SKM-1 treated with dmso at 0.1 percent for 144 hours (cell line): ENCODE results near the gene KIF16B.

Experiments used
- DNase-seq: peaks from one replicate; lab custom pipeline; 2025; ENCODE audit not compliant: unreplicated experiment; lab: John Stamatoyannopoulos, UW

Gene KIF16B

DNA sequence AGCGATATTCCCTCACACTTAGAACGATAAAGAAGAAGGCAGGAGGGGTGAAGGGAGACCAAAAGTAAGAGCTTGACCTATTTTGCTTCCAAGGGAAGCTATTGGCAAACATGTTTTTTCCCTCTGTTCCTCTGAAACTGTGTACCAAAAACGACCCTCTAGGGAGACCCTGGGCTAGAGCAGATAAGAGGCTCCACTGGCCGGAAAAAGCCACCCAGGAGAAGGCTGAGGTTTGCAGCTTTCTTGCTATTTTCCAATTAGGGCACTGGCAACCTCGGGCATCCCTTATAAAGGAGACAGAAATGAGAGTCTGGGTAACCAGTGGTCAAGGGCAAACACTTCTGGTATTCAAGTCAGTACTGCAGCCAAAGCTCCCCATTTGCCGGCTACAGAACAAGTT is 168.0 kb downstream of the KIF16B start:
- no peak for DNase-seq

DNA sequence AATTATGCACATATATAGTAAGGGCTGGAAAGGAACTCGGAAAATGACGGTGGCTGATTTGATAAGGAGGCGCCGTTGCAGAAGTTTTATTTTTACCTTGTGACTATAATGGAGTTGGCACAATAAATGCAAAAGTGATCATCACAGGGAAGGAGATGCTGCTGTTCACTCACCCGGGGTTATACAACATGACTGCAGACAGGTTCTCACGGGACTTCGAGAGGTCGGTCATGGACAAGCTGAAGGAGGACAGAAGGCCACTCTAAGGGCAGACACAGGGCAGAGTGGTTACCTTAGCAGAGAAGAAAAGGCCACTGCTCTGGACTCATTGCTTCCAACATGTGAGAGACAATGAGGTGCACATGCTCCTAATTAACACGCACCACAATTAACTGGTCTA is 168.6 kb downstream of the KIF16B start:
- DNase-seq: no peak

DNA sequence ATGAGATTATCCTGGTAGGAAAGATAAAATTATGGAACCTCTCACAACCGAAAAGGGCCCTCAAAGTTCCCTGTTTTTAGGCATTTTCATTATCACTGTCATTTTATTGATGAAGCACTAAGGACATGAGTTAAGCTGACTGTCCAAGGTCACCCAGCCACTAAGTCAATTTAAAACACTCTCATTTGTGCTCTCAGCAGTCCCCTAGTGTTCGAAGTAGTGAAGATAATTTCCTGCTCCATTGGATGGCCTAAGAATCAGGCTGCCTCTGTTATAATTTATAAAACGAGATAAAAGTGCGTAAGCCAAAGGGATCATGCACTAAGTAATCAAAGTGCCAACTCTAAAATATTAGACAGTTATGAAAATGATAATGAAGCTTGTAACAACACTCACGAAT is 169.1 kb downstream of the KIF16B start:
- no peak for DNase-seq

DNA sequence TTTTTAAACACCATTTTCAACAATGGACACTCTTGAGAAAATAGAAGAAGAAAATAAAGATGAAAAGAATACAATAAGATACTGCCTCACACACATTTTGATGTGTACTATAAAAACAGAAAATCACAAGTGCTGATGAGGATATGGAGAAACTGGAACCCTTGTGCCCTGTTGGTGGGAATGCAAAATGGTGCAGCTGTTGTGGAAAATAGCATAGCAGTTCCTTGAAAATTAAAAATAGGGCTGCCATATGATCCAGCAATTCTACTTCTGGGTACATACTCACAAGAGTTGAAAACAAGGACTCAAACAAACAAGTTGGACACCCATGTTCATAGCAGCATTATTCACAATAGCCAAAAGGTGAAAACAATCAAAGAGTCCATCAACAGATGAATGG is 173.0 kb downstream of the KIF16B start:
- no peak for DNase-seq

DNA sequence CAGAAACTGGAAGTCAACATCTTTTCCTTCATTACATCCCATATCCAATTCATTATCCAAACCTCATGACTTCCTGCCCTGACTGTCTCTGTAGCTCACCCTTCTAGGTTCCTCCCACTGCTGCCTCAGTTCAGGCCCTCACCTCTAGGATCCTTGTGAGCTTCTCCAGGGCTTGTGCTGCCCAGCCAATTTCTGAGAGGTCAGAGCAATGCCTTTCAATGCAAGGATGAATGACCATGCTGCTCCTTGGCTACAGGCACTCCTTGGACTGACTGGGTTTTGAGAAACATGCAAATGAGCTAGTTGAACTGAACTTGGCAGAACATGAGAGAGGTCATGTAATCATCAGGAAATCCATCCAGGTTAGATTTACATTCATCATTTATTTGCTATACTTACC is 173.4 kb downstream of the KIF16B start:
- no peak for DNase-seq

DNA sequence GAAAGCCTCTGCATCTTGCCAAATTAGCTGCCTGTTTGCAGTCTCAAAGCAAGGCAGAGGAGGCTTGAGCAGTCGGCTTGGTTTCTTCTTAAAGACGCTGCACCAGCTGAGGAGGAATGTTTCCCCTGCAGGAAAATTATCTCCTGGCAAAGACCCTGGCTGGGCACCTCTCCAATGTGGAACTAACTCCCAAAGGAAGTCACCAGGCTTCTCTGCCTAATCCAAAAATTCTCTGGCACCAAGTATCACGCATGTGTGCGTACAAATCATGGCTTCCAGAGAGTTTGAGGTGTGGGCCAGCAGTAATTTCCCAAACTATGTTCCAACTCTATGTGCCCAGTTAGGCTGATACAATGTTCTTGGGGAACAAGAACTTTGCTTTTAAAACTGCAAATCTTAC is 176.2 kb downstream of the KIF16B start:
- DNase-seq: no peak

DNA sequence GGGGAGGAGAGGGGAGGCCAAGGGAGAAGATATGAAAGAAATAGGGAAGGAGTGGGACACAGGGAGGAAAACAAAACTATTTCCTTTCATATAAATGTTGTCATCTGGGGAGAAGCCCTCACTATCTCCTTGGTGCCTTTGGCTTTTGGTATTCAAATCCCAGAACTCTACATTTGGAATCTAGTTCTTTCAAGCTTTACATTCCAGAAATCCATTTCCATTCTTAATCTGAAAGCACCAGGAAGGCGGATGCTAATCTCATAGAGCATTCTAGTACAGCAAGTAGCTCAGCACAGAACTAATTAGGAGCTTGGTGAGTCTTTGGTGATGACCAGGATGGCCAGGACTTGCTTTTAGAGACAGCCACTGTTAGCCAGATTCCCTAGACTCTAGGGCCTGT is 177.9 kb downstream of the KIF16B start:
- DNase-seq: no peak

DNA sequence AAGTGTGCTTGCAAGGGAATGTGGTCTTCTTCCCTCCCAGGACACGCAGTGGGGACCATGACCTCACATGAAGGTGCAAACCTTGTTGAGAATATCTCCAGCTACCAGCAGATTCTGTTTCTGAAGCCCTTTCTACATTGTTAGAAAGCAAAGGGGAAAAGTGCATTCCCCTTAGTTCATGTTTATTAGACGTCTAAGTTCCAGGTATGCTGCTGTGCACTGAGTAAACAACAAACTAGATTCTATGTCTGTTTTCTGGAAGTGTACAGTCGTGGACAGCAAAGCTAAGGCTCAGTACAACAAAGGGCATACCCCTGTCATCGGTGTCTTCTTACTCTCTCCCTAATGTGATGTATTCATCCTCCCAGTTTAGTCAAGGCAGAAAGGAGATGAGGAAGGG is 178.5 kb downstream of the KIF16B start:
- DNase-seq: no peak

DNA sequence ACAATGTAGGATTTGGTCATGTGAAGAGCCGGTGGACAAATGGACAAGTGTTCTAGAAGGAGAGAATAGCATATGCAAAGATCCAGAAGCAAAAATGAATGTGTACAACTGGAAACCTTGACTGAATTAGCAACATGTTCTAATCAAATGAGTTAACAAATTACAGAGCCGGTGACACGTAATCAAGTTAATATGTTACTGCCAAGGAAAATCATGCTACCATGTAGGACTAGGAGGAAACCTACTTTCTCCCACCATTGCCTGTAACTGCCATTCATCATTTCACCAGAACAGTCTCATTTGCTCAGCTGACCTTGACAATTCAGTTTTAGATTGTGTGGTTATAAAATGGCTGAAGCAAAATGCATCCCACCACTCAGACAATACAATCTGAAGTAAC is 179.4 kb downstream of the KIF16B start:
- no peak for DNase-seq

DNA sequence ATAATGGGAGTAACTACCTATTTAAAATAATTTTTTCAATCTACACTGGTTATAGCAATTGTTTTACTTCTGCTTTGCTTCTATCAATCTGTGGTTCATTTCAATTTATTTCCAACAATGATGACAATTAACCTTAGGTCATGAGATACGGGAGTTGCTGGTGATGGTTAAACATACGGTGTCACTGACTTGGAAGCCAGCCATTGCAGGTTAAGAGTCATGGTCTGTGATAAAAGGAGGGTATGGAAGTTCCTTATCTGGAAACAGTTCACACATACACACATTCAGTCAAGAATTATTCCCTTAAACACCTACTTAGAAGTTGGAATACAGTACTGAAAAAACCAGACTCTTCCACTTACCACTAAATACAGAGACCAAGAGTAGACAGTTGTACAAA is 180.0 kb downstream of the KIF16B start:
- DNase-seq: no peak

DNA sequence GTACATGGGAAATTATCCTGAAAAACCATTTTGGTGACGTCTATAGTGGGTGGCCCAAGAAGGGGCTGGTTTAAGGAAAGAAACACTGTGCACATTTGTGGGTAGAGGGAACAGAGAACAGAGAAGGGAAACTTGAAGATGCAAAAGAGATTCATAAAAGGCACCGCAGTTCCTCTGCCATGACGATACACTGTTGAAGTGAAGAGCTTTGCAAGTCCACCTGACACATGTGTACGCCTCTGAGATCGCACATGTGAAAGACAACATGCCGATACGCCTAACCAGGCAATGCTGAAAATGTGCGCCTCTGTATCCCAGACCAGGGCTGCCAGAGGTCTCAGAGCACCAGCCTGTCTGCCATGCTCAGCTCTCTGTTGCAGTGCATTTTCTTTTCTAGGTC is 180.9 kb downstream of the KIF16B start:
- no peak for DNase-seq

DNA sequence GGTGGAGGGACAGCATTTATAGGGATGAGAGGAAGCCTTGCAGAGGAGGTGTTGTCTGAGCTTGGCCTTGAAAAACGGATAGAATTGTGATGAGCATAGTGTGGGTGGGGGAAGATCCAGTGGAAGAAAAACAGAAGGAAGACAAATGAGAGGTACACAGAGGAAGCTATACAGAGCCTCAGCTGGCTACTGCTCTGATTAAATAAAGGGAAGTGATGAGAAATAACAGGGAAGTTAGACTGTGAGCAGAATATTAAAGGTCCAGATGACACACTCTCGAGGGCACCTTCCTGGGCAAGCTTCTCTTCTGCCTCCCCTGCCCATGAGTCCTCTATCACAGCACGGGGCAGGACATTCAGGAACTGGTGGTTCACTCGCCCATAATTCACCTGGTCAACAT is 182.3 kb downstream of the KIF16B start:
- DNase-seq: no peak

DNA sequence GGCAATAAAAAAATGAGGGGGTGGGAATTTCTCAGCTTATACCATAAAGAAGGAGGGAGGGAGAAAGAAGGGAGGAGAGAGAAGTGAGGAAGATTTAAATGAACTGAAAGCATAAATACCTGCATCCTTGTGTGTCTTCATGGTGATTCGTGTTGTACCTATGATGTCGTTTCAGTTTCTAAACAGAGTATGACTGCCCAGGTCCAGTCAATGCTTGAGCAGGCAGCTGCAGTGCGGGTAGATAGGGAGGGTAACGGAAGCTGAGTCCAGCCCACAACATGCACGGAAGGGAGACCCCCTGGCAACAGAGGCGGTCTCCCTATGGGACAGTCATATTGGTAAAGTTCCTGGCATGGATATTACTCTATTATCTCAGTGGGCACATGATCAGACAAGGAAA is 184.5 kb downstream of the KIF16B start:
- DNase-seq: no peak

DNA sequence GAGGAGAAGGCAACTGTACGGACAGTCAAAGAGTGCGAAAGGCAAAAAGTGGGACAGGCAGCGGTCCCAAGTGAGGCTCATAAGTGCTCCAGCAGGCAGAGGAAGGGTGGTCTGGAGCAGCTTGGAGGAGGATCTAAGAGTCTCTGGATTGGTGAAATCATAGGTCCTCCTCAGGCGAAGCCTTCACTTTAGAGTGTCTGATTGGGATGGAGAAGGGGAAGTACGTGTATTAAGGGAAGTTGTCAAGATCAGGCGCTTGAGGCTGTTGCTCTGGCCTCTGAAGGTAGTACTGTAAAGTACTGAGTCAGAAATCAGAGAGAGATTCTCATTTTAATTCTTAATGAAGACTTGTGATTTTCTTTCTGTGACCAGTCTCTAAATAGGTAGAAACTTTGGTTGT is 185.6 kb downstream of the KIF16B start:
- no peak for DNase-seq

DNA sequence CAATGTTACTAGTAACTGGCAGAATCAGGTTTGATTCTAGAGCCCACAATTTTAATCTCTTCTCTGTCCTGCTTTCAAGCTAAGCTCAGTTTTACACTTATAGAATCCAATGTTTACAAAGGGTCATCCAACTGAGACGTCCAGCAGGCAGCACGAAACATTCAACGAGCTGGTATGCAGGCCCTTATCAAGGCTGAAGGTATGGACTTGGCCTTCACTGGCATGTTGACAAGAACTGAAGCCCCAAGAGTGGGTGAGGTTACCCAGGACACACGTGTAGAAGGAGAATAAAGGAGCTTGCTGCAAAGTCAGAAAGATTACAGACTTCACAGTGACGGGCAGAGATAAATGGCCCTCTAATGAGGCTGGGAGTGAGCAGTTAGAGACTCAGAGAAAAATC is 187.4 kb downstream of the KIF16B start:
- no peak for DNase-seq

DNA sequence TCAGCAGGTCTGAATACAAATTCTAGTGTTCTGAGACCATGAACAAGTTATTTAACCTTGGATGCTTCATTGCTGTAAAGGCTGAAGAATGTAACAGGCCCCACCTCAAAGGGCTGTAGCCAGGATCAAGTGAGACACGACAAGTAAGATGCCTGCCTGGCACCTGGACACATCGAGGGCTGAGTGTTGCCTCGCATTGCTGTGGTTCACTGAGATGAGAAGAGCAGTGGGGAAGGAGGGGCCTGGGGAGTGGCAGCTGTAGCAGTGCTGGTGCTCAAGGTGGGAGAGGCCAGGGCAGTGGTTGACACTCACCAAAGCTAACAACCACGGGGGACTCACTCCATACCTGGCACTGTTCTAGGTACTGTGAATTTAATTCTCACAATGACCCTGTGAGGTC is 187.8 kb downstream of the KIF16B start:
- no peak for DNase-seq

DNA sequence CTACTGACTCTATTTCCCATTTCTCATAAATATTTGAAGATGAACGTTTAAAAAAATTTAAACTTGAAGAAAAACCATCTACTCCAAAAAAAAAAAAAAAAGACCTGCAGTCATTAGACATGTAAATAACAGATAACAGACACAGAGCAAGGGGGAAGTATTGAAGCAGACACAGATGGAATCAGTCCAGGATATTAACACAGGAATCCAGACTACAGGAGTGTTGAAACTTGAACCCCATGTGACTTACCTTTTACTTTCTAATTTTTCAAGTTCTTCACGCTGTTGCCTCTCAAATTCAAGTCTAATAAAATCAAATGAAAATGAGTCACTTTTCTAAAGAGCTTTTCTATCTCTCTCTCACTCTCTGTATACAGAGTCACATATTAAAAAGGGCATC is 191.8 kb downstream of the KIF16B start:
- no peak for DNase-seq

DNA sequence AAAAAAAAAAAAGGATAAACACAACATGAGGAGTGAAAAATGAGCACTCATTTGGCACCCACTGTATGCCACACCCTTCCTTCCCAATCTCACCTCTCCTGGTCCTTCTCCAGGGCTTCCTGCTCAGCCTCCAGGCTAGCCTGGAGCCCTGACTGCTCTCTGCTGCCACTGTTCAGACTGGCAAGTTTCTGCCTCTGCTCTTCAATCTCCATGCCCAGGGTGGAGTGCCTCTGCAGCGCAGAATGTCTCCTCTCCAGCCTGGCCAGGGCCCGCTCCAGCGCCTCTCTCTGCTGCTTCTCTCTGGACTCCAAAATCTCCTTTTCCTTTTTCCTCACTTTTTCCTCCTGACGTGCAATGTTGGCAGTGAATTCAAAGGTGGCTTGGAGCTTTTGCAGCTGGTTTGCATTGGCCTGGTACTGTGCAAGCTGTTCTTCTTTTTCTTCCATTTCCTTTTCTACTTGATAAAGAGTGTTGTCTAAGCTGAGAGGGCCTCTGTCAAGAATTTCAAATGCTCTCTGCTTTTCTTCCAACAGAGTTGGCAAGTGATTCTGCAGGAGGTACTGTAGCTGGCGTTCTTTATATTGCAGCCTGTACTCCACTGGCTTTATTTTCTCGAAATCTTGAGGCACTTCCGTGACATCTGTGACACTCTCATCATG is 194.4 kb downstream of the KIF16B start:
- no peak for DNase-seq

DNA sequence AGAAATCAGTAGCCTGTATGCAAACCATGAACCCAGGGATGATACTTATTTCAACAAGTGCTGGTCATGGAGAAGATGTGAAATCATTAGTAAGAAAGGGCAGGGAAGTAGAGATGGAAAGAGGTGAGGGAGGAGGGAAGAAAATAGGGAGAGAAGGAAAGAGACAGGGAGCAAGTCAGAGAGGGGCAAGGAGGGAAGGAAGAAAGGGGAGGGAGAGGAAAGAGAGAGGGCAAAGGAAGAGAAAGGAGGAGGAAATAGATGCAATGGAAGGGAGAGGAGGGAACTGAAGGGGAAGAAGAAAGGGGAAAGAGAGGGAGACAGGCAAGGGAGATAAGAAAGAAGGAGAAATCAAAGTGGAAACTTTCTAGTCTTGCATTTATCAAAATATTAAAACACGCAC is 195.1 kb downstream of the KIF16B start:
- DNase-seq: no peak

DNA sequence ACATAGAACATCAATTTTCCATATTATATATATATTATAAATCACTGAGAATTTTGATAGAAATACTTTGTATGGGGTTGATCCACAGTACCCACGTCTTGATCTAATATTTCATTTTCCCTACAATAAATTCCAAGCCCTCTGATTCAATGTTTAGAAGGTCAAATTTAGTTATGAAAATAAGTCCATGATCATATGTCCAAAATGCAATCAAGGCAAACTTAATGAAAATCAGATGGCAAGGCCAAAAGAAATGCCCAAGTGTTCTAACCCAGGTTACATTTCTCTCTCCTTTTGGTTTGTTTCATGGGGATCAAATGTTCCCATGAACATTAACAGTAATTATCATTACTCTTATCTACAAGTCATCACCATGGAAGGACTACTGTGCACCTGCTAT is 203.8 kb downstream of the KIF16B start:
- no peak for DNase-seq

DNA sequence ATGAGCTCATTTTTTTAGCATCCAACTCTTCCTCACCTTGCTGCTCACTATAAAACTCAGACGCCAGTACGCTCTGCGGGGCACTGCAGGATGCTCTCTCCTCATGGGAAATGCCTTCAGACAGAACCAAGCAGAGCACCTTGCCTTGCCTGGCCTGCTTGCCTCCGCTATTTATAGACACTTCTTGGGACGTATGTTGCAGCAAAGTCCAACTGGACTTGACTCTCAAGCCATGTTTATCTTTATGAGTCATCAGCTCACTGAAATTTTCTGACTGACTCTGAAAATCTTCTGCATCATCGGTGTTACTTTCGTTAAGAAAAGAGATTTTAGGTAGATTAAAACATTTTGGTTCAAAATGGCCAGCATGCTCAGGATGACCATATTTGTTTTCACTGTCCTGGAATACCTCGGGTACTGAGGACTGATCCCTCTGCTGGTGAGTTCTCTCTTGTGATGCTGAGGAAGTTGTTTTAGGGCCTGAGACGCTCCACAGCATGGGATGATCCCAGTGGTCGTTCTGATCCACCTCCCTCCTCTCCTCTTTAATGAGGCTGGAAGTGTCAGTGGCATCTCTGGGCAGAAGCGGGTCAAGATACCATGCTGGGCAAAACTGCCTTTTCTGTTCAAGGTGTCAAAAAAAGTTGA is 204.5 kb downstream of the KIF16B start:
- no peak for DNase-seq

DNA sequence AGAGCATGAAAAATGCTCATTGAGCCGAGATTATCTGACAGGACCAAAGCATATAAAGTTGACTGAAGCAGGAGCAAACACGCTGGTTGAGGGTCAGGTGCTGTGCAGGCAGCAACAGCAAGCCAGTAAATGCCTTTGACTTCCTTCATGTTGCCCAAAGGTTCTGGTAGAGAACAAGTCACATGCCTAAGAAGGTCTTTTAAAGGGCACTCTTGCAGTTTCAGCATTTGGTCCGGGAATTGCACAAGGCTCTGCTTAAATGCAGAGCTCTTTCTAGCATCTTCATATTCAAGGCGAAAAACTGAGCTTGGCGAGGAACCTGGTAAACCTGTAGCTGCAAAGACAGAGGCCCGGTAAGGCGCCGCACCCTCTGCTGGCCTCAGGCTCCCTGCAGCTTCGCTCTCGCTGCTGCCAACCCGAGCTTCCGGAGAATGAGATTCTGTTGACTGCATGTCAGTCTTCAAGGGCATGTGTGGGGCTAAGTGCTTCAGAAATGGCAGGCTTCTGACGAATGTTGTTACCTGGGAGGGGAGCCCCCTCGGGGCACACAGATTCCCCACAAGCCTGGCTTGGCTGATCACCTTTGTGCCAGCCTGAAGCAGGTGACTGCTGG is 205.2 kb downstream of the KIF16B start:
- no peak for DNase-seq

DNA sequence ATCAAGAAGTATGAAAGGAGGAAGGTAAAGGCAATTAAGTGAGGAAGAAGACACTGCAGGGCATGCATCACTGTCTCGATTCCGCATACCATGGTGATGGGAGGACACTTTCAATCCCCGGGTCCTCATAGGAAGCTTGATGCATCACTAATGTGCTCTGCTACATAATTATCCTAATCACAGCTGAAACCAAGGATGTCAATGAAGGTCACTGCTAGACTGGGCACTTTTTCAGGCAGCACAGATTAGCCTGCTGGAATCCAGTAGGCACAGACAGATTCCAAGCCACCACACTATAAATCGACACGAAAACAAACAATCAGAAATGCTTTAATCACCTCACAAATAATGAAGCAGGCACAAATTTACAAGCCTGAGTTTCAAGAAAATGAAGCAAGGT is 206.7 kb downstream of the KIF16B start:
- DNase-seq: no peak
